ENCODE data around the gene KBTBD8. TPM values are rescaled to one million over a fixed set of nuclear protein-coding genes. Genes with fewer than 3 reads are reported as not detected.

KBTBD8 gene
- total RNA-seq, 1 experiment from 2014 or later, result 3.6 TPM

- DNase-seq (ENCODE audit: low read depth), result no peak
Measured at GRCh38 chr3:67034371-67034770, 36.3 kb downstream of the KBTBD8 start.

GRCh38 chr3:67037615-67038014 is 39.5 kb downstream of the KBTBD8 start:
- DNase-seq (ENCODE audit: low read depth), result no peak

GRCh38 chr3:67044295-67044694 is 46.2 kb downstream of the KBTBD8 start:
- no peak for DNase-seq (ENCODE audit: low read depth)

- DNase-seq (ENCODE audit: low read depth), result no peak
Measured at GRCh38 chr3:67044955-67045354, 46.8 kb downstream of the KBTBD8 start.

GRCh38 chr3:67045711-67046465 is 47.8 kb downstream of the KBTBD8 start:
- DNase-seq (ENCODE audit: low read depth), result no peak

- DNase-seq (ENCODE audit: low read depth), result no peak
Measured at GRCh38 chr3:67047051-67047450, 48.9 kb downstream of the KBTBD8 start.

- no peak for DNase-seq (ENCODE audit: low read depth)
Measured at GRCh38 chr3:67048067-67048714, 50.1 kb downstream of the KBTBD8 start.

GRCh38 chr3:67048715-67049074 is 50.6 kb downstream of the KBTBD8 start:
- DNase-seq (ENCODE audit: low read depth), result no peak

- DNase-seq (ENCODE audit: low read depth), result no peak
Measured at GRCh38 chr3:67059443-67059842, 61.3 kb downstream of the KBTBD8 start.

Measured in HT1080 (cell line).